Cardiac atrium fibroblast (primary cell): Measurements from ENCODE around the gene GCFC2. TPM values are rescaled to one million over a fixed set of nuclear protein-coding genes. Genes with fewer than 3 reads are reported as not detected.

Experiments used
- total RNA-seq: library from RNA; depleted of rRNA; stranded (reverse); fragments of >200 nt; gene quantifications from 2 replicates; pipeline ENCODE4 v1.2.3, GENCODE V29; 2015

The GCFC2 gene
- 10.4 and 27.1 TPM in 2 replicates for total RNA-seq

DNA sequence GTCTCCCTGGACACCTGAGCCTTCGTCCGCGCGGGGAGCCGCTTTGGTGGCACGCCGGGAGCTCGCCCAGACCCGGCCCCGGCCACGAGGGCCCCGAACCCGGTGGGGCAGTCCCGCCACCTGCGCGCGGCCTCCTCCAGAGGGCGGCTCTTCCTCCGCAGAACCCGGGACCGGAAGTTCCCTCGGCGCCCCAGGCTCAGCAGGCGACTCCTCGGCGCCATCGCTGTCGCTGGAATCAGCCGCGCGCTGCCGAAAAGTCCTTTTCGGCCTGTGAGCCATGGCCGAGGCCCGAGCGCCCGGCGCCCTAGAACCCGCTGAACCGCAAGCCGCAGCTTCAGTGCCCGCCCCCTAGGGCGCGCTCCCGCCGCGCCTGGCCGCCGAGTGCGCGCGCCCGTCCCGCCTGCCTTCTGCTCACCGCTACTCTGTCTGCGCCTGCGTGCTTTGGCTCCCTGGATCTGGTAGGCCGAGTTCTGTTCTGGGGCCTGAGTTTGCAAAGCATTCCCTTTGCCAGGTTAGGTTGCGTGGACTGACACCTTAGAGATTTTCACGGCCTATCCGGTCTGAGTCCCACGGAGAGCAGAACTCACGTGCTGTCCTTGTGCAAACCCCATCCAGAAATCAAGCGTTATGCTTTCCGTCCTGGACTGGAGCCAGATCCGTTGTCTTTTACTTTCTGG, at the start of gene GCFC2:
Gene GCFC2 (minus strand): TSS at position 339 of the 677 bp plus-strand sequence. CDS start 60 bp downstream, at position 279.

DNA sequence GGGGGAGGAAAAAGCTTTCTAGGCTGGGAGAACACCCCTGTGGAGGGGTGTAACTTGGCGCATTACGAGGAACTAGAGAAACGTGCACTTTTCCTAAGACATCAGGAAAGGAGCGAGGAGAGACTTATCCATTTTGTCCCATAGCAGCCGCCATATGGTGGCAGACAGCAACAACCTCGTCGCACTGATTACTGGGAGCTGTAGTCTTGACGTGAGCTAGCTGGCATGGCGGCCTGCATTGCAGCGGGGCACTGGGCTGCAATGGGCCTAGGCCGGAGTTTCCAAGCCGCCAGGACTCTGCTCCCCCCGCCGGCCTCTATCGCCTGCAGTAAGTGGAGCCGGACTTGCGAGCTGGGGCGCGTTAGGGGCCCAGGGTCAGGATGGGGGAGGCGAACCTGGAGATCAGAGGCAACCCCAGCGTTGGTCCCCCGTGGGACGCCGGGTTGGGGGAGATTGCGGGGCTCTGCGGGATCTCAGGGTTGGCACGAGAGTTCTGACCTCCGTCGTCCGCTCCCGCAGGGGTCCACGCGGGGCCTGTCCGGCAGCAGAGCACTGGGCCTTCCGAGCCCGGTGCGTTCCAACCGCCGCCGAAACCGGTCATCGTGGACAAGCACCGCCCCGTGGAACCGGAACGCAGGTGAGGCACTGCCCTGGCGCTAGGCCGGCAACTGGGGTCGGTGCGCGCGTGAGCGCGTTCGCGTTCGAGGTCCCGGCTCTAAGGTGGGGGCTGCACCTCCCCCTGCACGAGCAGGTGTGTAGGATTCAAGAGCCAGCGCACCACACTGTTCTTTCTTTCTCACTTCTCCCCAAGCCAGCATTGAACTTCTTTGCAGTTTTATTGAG, 63.9 kb downstream of the GCFC2 start, which contains the start of gene MRPL19:
Gene MRPL19 (plus strand): TSS at position 201 of the 843 bp plus-strand sequence. CDS start 25 bp downstream, at position 226.

Other genes starting within 250 kb of the GCFC2 start
- 11.9 and 19.3 TPM in 2 replicates for gene EVA1A, start 150.0 kb downstream of the GCFC2 start, total RNA-seq
- gene MRPL19, start 64.1 kb downstream of the GCFC2 start, total RNA-seq = 24.4 and 38.9 TPM in 2 replicates